GM12878 (cell line): Measurements from ENCODE around the gene PPFIA4. TPM values are rescaled to one million over a fixed set of nuclear protein-coding genes. Genes with fewer than 3 reads are reported as not detected.

ENCODE experiments used
- ATAC-seq: fragments of 200-7000 bp; cut with Tn5 transposase; 3 replicates; pipeline ENCODE4 v1.9.1; 2020; ENCODE audit warnings: mild to moderate bottlenecking, moderate library complexity
- BruUV-seq: library from RNA; stranded (reverse); fragments of 400-500 nt; replicated peaks from 2 replicates; lab custom pipeline; 2021; lab: Mats Ljungman, UMichigan
- CTCF ChIA-PET: fragments of 300-600 bp; sonication (Branson Sonifier 250); formaldehyde crosslinking; extraction: SDS; loops from one replicate; lab custom pipeline; 2021; ENCODE audit warnings: inconsistent platforms; lab: Yijun Ruan, JAX
- POLR2A ChIA-PET: fragments of 350-600 bp; formaldehyde crosslinking; extraction: SDS; loops from one replicate; lab custom pipeline; 2021; ENCODE audit warnings: inconsistent platforms; lab: Charles Lee
- RAD21 ChIA-PET: fragments of 300-600 bp; sonication (Branson Sonifier 250); formaldehyde crosslinking; loops from one replicate; lab custom pipeline; 2023; ENCODE audit warnings: antibody characterized with exemption; ENCODE audit not compliant: unreplicated experiment; lab: Charles Lee
- SMC1A ChIA-PET: fragments of 300-600 bp; sonication (Branson Sonifier 250); formaldehyde crosslinking; loops from one replicate; lab custom pipeline; 2023; ENCODE audit not compliant: unreplicated experiment, uncharacterized antibody; lab: Charles Lee
- DNase-seq: peaks from one replicate; pipeline ENCODE4 v3.0.0-alpha.2; 2011; ENCODE audit warnings: low read depth, low spot score
- FAIRE-seq: peaks from 3 replicates; lab custom pipeline; 2011; peaks lifted over from hg19 to GRCh38; lab: Jason Lieb, UNC
- H2AFZ ChIP-seq: 2 replicates; pipeline ENCODE4 v1.6.0; 2011; ENCODE audit warnings: low read depth, low read length, control low read depth; ENCODE audit not compliant: control insufficient read depth
- H3K27ac ChIP-seq: 2 replicates; pipeline ENCODE4 v1.5.1; 2011; ENCODE audit warnings: control low read depth; ENCODE audit not compliant: control insufficient read depth, insufficient read depth
- H3K27me3 ChIP-seq, 2 experiments: replicated peaks in 1 of 2; 2 replicates each; pipeline versions ENCODE4 v1.6.0 to v1.6.1; 2011; ENCODE audit warnings: low read length in 1 of 2; ENCODE audit not compliant: control insufficient read depth in 2 of 2, insufficient read depth in 2 of 2
- H3K36me3 ChIP-seq, 2 experiments: 2 replicates each; pipeline ENCODE4 v1.5.1; 2011; ENCODE audit warnings: low read length in 1 of 2; ENCODE audit not compliant: control insufficient read depth in 2 of 2, insufficient read depth in 2 of 2
- H3K4me1 ChIP-seq: 2 replicates; pipeline ENCODE4 v1.6.1; 2011; ENCODE audit warnings: mild to moderate bottlenecking, low read length, moderate library complexity, mixed read lengths; ENCODE audit not compliant: control insufficient read depth, insufficient read depth
- H3K4me2 ChIP-seq: 2 replicates; pipeline ENCODE4 v1.6.0; 2011; ENCODE audit warnings: control low read depth; ENCODE audit not compliant: control insufficient read depth, insufficient read depth
- H3K4me3 ChIP-seq: fragments of 200-600 bp; sonication (generic); 2 replicates; pipeline ENCODE4 v1.5.1; 2016
- H3K79me2 ChIP-seq: 2 replicates; pipeline ENCODE4 v1.6.0; 2011; ENCODE audit warnings: low read length; ENCODE audit not compliant: control insufficient read depth, insufficient read depth
- H3K9ac ChIP-seq: 2 replicates; pipeline ENCODE4 v1.8.0; 2011; ENCODE audit warnings: low read length, control low read depth, mixed read lengths; ENCODE audit not compliant: control insufficient read depth, insufficient read depth
- H3K9me3 ChIP-seq: replicated peaks from 3 replicates; pipeline ENCODE4 v1.5.1; 2011; ENCODE audit warnings: mild to moderate bottlenecking, low read length; ENCODE audit not compliant: control insufficient read depth, insufficient read depth
- H4K20me1 ChIP-seq: 2 replicates; pipeline ENCODE4 v1.6.0; 2011; ENCODE audit not compliant: control insufficient read depth, insufficient read depth
- TAF1 ChIP-seq: IDR thresholded peaks from 2 replicates; pipeline ENCODE4 v1.6.1; 2011; ENCODE audit warnings: mild to moderate bottlenecking, low read depth, low read length, borderline replicate concordance
- TCF12 ChIP-seq: IDR thresholded peaks from 2 replicates; pipeline ENCODE4 v1.6.1; 2011; ENCODE audit warnings: low read depth, mild to moderate bottlenecking, low read length
- TCF3 ChIP-seq: IDR thresholded peaks from 2 replicates; pipeline ENCODE4 v1.6.1; 2012; ENCODE audit warnings: low read depth, mild to moderate bottlenecking, low read length, borderline replicate concordance; ENCODE audit not compliant: insufficient read depth
- USF2 ChIP-seq: IDR thresholded peaks from 2 replicates; pipeline ENCODE4 v1.6.1; 2011; ENCODE audit warnings: low read depth, low read length, improper control_type of control experiment, borderline replicate concordance
- ZNF384 ChIP-seq: IDR thresholded peaks from 2 replicates; pipeline ENCODE4 v1.6.1; 2012; ENCODE audit warnings: low read depth, mild to moderate bottlenecking, low read length, improper control_type of control experiment, borderline replicate concordance
- in situ Hi-C: fragments of 300-500 bp; cut with MboI; formaldehyde crosslinking; loops from 9 replicates; pipeline ENCODE4 v1.14.3; 2018; ENCODE audit warnings: mixed read lengths
- intact Hi-C: fragments of 100-400 bp; cut with micrococcal nuclease; formaldehyde crosslinking; loops from one replicate; pipeline ENCODE4 v1.14.2; 2022; ENCODE audit not compliant: unreplicated experiment
- polyA plus RNA-seq, 11 experiments: library from polyadenylated mRNA; depleted of rRNA in 4 of 11; unstranded in 6 of 11; stranded (reverse) in 5 of 11; fragments of >200 nt; fragmentation: Nextera tagmentation in 4 of 11; fragmentation: Illumina TruSeq in 1 of 11; extraction: Ambion mirVana in 4 of 11; extraction: Trizol in 1 of 11; gene quantifications; 1 replicate in 1 of 11; 2 replicates in 10 of 11; pipeline versions ENCODE4 v1.2.1 to v1.2.3, GENCODE V29; 2011 to 2016; ENCODE audit warnings: inconsistent platforms in 2 of 11, missing spikeins in 2 of 11, low read depth in 1 of 11
- total RNA-seq, 4 experiments: library from RNA; depleted of rRNA in 3 of 4; stranded (reverse); fragments of >200 nt in 3 of 4; fragmentation: Illumina TruSeq in 1 of 4; extraction: Trizol in 1 of 4; gene quantifications; 2 replicates each; pipeline versions ENCODE4 v1.2.1 to v1.2.3, GENCODE V29; 2013 to 2021
- TF ChIP-seq, protein P1 (sequence below): fragments of 450-650 bp; IDR thresholded peaks from 2 replicates; pipeline ENCODE4 v1.6.1; 2017; ENCODE audit warnings: mild to moderate bottlenecking, moderate library complexity

PPFIA4 gene
- total and polyA plus RNA-seq, 10 of the 15 experiments (the other 5 are each of a cell fraction or from before 2014, with no cell fraction given), result 0.02 to 19.7 (median 0.34) TPM; not detected in 1

- no peak for TF ChIP-seq ZNF384
- TF ChIP-seq USF2, result no peak
- TF ChIP-seq TCF12, result no peak
- no peak for TF ChIP-seq TCF3
- no peak for TF ChIP-seq TAF1
- TF ChIP-seq, protein P1, sequence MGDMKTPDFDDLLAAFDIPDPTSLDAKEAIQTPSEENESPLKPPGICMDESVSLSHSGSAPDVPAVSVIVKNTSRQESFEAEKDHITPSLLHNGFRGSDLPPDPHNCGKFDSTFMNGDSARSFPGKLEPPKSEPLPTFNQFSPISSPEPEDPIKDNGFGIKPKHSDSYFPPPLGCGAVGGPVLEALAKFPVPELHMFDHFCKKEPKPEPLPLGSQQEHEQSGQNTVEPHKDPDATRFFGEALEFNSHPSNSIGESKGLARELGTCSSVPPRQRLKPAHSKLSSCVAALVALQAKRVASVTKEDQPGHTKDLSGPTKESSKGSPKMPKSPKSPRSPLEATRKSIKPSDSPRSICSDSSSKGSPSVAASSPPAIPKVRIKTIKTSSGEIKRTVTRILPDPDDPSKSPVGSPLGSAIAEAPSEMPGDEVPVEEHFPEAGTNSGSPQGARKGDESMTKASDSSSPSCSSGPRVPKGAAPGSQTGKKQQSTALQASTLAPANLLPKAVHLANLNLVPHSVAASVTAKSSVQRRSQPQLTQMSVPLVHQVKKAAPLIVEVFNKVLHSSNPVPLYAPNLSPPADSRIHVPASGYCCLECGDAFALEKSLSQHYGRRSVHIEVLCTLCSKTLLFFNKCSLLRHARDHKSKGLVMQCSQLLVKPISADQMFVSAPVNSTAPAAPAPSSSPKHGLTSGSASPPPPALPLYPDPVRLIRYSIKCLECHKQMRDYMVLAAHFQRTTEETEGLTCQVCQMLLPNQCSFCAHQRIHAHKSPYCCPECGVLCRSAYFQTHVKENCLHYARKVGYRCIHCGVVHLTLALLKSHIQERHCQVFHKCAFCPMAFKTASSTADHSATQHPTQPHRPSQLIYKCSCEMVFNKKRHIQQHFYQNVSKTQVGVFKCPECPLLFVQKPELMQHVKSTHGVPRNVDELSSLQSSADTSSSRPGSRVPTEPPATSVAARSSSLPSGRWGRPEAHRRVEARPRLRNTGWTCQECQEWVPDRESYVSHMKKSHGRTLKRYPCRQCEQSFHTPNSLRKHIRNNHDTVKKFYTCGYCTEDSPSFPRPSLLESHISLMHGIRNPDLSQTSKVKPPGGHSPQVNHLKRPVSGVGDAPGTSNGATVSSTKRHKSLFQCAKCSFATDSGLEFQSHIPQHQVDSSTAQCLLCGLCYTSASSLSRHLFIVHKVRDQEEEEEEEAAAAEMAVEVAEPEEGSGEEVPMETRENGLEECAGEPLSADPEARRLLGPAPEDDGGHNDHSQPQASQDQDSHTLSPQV, result no peak
- Histone ChIP-seq H3K4me2 (no peak overlapping the region), H3K27ac (no peak overlapping the region), H3K27me3 (peaks cover 3 to 12% of the 10 kb centered on the region in 2 experiments; a peak in 2 of 4 replicates), H3K4me1 (no peaks in the 10 kb centered on the region), H3K4me3 (no peak overlapping the region), H3K79me2 (no peaks in the 10 kb centered on the region), H4K20me1 (no peaks in the 10 kb centered on the region), H2AFZ (no peak overlapping the region), H3K36me3 (no peaks in the 10 kb centered on the region), H3K9ac (no peak overlapping the region), H3K9me3 (no peaks in the 10 kb centered on the region)
- ChIA-PET RAD21 (no interaction called here), CTCF (no interaction called here), POLR2A (no interaction called here), SMC1A (no interaction called here)
- ATAC-seq (no peak), FAIRE-seq (no peak), DNase-seq (no peak)
- in situ Hi-C loops, result no loop called here
- intact Hi-C loops, result no loop called here
- BruUV-seq, result no TSS peak
Observed at GRCh38 chr1:203074610-203075009, 48.3 kb downstream of the PPFIA4 start.
